HG03457 (cell line): ENCODE data around the gene GPRC5C.
"Not testable (repeated sequence)": the region's sequence is repeated elsewhere in the genome, so short reads cannot be mapped to it uniquely, and the experiment has no call there.

ENCODE experiments used
- ATAC-seq: cut with Tn5 transposase; IDR thresholded peaks from one replicate; pipeline ENCODE4 v1.9.1; 2021; ENCODE audit warnings: moderate number of reproducible peaks; ENCODE audit not compliant: unreplicated experiment

GPRC5C gene

GRCh38 chr17:74405311-74405710 is 26.6 kb upstream of the GPRC5C start:
- not testable (repeated sequence) for ATAC-seq

DNA sequence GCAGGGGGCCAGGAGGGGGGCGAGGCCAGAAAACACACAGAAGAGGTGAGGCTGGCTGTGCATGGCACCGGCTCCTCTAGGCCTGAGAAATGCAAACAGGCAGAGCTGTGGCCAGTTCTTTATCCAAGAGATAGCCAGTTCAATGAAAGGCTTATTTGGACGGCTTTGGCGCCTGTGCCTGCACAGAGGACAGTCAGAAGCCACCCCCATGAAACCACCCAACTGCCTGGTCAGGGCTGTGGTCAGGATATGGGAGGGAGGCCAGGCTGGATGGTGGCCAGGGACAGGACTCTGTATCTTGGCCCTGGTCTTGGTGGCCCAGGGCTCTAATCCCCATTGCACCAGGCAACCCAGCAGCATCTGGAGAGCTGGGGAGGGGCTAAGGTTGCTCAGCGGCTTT is 24.5 kb upstream of the GPRC5C start:
- ATAC-seq = no peak

DNA sequence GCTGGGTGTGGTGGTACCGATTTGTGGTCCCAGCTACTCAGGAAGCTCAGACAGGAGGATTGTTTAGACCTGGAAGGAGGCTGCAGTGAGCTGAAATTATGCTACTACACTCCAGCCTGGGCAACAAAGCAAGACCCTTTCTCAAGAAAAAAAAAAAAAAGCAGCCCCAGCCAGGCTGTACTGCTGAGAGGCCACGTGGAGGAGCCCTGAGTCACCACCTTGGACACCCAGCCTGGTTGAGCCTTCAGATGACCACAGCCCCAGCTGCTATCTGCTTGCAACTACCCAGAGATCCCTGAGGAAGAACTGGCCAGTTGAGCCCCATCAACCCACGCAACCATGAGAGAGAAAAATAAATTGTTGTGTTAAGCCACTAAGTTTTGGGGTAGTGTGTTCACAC is 23.6 kb upstream of the GPRC5C start:
- ATAC-seq = no peak

DNA sequence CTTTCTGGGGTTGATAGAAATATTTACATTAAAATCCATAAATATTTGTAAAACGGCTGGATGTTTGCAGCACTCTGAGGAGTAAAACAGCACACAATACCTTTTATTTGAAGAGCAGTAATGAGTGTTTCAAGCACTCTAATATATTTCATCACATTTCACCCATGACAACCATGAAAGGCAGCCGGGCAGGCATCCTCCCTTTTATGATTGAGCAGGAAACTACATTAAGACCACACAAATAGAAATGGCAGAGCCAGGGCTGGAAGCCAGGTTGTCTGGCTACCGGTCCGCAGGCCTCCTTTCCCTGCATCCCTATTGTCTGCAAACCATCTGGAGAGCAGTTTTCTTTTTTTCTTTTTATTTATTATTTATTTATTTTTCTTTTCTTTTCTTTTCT is 23.1 kb upstream of the GPRC5C start:
- no peak for ATAC-seq

- no peak for ATAC-seq
Observed at GRCh38 chr17:74410001-74410443, 21.9 kb upstream of the GPRC5C start.

GRCh38 chr17:74412581-74412980 is 19.3 kb upstream of the GPRC5C start:
- ATAC-seq = no peak

DNA sequence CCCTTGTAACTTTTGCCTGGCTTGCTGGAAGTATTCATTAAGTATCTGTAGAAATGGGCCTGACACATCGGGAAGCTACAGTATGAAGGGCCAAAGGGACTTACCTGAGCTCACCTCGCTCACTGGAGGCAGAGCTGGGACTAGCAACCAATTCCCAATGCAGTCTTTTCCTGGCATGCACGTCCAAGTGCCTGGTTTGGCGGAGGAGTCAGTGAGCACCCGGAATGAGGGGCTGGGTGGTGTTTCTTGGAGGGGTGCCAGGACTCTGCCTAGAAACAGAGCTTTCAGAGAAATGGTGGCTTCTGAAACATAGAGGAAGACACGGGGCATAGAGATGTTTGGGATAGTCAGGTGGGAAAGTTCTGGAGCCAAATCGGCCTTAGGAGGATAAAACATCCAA is 18.4 kb upstream of the GPRC5C start:
- ATAC-seq = no peak

- ATAC-seq = no peak
Observed at GRCh38 chr17:74414510-74414909, 17.4 kb upstream of the GPRC5C start.

GRCh38 chr17:74415608-74416396 is 16.1 kb upstream of the GPRC5C start:
- ATAC-seq = no peak

DNA sequence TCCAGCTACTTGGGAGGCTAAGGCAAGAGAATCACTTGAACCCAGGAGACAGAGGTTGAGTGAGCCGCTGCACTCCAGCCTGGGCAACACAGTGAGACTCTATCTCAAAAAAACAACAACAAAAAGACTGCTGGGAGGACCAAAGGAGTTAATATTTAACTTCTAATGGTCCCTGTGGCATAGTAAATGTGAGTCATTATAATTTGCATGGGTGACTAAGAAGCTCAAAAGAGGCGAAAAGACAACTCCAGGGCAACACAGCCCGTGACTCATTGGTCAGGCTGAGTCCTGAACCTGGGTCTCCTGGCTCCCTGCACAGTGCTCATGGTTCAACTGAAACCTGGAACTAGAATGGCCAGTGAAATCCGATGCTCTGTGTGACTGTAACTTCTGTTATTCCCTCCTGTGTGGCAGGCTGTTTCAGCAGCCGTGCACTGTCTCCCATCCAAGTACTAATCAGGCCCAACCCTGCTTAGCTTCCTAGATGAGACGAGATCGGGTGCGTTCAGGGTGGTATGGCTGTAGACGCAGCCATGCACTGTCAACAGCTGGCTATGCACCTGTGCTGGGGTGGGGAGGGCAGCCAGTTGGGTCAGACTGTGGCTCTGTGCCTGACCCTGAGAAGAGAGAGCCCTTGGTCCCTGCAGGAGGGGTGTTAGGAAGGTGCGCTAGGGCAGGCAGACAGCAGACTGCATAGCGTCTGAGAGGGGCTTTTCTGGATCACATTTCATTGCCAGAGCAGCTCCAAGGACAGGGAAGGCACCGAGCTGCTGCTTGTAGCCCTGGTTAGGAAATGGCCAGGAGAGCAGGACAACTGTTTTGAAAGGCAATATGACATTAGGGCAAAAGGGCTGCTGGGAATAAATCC is 14.5 kb upstream of the GPRC5C start:
- peak; percentile 62 for ATAC-seq

DNA sequence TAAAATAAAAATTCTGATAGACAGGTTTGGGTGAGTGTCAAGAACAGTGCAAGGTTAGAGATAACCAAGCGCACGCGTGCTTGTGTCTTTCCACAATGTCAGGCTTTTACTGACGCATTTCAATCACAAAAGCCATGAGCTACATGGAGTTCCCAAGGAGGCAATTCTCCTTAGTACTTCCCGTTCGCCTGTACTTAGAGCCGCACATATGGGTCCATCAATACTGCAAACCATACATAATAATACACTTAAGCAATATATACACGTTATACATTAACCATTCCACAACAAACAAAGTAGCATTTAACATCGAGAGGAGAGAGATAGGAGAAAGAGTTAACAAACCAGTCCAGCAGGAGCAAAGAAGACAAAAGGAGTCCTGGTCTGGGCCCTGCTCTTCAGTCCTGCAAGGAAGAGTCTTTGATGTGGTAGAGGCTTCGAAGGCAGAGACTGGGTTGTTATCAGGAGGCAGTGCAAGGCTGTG is 11.9 kb upstream of the GPRC5C start:
- no peak for ATAC-seq

- no peak for ATAC-seq
Observed at GRCh38 chr17:74424117-74424516, 7.8 kb upstream of the GPRC5C start.

GRCh38 chr17:74424657-74425056 is 7.2 kb upstream of the GPRC5C start:
- no peak for ATAC-seq

DNA sequence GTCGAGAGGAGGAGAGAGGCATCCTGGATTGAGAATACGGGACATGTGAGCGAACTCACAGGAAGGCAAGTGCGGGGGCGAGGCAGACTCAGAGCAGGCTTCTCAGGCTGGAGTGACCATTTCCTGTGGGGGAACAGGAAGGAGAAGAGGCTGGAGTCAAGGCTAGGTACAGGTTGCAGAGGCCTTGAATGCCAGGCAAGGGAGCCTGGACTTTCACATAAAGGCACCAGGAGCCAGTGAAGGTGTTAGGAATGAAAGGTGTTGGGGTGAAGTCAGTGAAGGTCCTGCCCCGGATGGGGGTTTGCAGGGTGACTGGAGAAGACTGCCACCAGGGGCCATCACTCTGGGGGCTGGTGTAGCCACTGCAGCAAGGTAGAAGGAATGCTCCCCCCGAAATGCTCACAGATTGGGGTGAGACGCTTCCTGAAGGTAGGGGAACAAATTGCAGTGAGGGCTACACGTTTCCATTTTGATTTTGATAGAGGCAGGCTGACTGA is 5.3 kb upstream of the GPRC5C start:
- no peak for ATAC-seq

DNA sequence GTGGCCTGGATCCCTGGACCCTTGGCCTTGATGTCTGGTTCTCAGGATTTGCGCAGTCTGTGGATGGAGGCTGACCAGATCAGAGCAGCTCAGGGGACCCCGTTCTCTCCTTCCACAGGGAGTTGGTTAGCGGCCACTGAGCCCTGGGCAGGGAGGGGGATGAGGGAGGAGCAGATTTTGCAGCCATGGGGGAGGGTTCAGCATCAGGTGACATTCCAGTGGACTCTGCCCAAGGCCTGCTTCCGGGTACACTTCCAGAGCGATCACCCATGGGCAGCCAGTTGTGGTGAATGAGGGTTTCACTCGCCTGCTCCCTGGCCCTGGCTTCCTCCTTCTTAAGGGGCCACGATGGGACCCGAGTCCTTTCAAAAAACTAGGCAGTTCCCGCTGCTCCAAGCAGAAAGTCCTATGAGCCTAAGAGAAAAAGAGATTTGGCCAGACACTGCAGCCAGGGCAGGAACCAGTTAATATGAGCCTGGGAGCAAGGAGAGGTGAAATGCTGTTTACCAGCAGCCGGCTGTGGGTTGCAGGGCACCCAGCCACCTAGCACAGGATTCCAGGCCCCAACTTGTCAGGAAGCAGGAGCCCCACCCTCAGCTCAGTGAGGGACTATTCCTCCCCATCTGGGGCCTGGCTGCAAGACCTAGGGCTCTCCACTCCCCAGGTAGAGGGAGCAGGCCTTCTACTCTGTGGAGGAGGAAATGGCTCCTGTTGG is 4.7 kb upstream of the GPRC5C start:
- ATAC-seq = no peak

DNA sequence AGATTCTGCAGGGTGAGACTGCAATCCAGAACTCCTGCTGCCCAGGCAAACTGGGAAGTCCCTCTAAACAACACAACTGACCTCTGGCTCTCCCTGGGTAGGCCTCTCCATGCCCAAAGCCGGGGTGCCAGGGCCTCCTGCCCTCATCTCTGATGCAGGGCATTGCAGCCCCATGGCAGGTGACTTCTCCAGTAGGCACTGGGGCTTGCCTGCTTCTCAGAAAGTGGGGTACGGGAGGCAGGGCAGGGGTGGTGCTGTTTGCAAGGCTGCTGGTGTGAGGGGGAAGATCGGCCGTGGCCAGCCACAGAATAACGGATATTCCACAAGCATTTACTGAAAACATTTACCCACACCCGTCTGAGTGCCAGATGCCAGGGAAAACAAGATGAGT is 4.1 kb upstream of the GPRC5C start:
- no peak for ATAC-seq

DNA sequence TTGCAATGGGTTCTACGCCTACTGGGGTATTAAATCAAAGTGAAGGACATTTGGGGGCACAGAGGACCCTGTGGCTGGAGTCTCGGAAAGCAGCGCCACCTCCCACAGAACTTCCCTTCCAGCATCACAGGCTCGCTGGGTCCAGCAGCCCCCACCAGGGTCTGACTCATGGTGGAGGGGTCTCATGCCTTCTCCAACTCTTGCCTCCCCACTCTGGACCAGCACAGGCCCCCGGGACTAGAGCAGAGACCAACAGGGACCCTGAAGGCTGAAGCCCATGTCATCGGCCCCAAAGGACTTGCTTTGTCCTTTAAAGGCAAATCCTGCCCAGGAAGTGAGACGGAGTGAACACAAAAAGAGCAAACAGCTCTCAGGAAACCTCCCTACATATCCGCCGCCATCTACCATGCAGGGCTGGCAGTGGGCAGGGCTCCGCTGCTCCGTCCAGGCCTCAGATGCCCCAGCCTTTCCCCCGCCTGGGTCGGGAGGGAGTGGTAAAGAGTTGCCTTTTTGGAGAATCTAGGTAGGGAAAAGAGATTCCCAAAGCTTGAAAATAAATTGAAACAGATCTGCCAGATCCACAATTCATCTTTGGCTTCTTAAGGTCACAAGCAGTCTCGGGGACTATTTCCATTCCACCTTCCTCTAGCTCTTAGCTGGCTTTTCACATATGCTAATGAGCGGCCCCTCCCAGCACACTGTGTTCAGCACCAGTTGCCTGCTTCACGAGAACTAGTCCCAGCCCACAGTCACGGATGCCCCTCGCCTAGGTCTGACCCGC is 2.1 kb upstream of the GPRC5C start:
- ATAC-seq = no peak

DNA sequence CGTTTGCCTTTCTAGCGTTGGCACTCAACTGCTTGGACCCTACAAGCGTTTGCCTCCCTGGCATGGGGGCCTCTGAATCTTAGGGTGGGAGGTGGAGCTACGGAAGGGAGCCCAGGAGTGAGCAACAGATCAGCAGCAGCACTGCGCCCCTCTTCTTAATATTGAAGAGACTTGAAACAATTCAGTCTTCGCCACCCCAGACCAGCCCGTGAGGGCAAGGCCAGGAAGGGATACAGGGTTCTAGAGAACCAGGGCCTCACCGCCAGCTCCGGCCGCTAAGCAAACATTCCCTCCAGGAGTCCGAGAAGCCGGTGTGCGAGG is 1.5 kb upstream of the GPRC5C start:
- no peak for ATAC-seq

GRCh38 chr17:74430706-74431567 is 951 bp upstream of the GPRC5C start:
- ATAC-seq = peak; percentile 39

GRCh38 chr17:74432424-74432690 is 469 bp downstream of the GPRC5C start:
- ATAC-seq = no peak
